DOHH2 (cell line): ENCODE data around the gene ANKRD23.
A peak's percentile ranks its signal among the peaks of the same experiment; 100 is the strongest.

Experiments used
- H3F3A ChIP-seq: fragments of 200-600 bp; sonication (generic), shearing (Covaris generic); 2 replicates; pipeline ENCODE4 v1.6.0; 2016; ENCODE audit warnings: antibody characterized with exemption, mild to moderate bottlenecking; ENCODE audit not compliant: control insufficient read depth, insufficient read depth
- H3K27ac ChIP-seq: fragments of 200-600 bp; sonication (generic); 2 replicates; pipeline ENCODE4 v1.5.1; 2014; ENCODE audit warnings: low read depth, mild to moderate bottlenecking, low read length, moderate library complexity
- H3K27me3 ChIP-seq: fragments of 200-600 bp; sonication (generic); 2 replicates; pipeline ENCODE4 v1.6.1; 2014; ENCODE audit warnings: mild to moderate bottlenecking, low read length, mixed read lengths; ENCODE audit not compliant: control insufficient read depth
- H3K36me3 ChIP-seq: fragments of 200-600 bp; sonication (generic); 2 replicates; pipeline ENCODE4 v1.6.1; 2014; ENCODE audit warnings: mild to moderate bottlenecking, low read length, moderate library complexity, mixed read lengths; ENCODE audit not compliant: control insufficient read depth
- H3K4me1 ChIP-seq: fragments of 200-600 bp; sonication (generic); 2 replicates; pipeline ENCODE4 v1.6.1; 2014; ENCODE audit warnings: mild to moderate bottlenecking, low read length, mixed read lengths; ENCODE audit not compliant: control insufficient read depth
- H3K4me2 ChIP-seq: fragments of 200-600 bp; sonication (generic); 2 replicates; pipeline ENCODE4 v1.6.0; 2014; ENCODE audit warnings: mild to moderate bottlenecking, low read length, moderate library complexity
- H3K4me3 ChIP-seq: fragments of 200-600 bp; sonication (generic); 2 replicates; pipeline ENCODE4 v1.5.1; 2014; ENCODE audit warnings: mild to moderate bottlenecking, low read length, mixed read lengths
- H3K79me2 ChIP-seq: fragments of 200-600 bp; sonication (generic); 2 replicates; pipeline ENCODE4 v1.6.1; 2014; ENCODE audit warnings: mild to moderate bottlenecking, low read length, mixed read lengths; ENCODE audit not compliant: control insufficient read depth
- H3K9me2 ChIP-seq: fragments of 200-600 bp; sonication (generic); replicated peaks from 2 replicates; pipeline ENCODE4 v1.6.1; 2014; ENCODE audit warnings: mild to moderate bottlenecking, low read length, mixed read lengths; ENCODE audit not compliant: control insufficient read depth
- H3K9me3 ChIP-seq: fragments of 200-600 bp; sonication (generic); 2 replicates; pipeline ENCODE4 v1.6.1; 2014; ENCODE audit warnings: antibody characterized with exemption, low read length, mixed read lengths; ENCODE audit not compliant: control insufficient read depth, insufficient read depth
- H4K20me1 ChIP-seq: fragments of 200-600 bp; sonication (generic); 2 replicates; pipeline ENCODE4 v1.6.0; 2014; ENCODE audit warnings: low read depth, mild to moderate bottlenecking, antibody characterized with exemption, low read length, moderate library complexity; ENCODE audit not compliant: control insufficient read depth, insufficient read depth
- EZH2phosphoT487 ChIP-seq: fragments of 200-600 bp; sonication (generic); IDR thresholded peaks from 2 replicates; pipeline ENCODE4 v1.6.1; 2017; ENCODE audit warnings: borderline replicate concordance, mild to moderate bottlenecking, antibody characterized with exemption, low read length, moderate library complexity, mixed read lengths
- TF ChIP-seq, protein P1 (sequence below): fragments of 200-600 bp; sonication (generic); IDR thresholded peaks from one replicate; pipeline ENCODE4 v1.5.1; 2014; ENCODE audit warnings: antibody characterized with exemption, mild to moderate bottlenecking, low read depth, low read length; ENCODE audit not compliant: poor library complexity, severe bottlenecking

Gene ANKRD23

GRCh38 chr2:96819876-96820511 is 23.8 kb downstream of the ANKRD23 start:
- peak overlapping the region; percentile 92; the same call in 1 of the 2 replicates for H3K4me2 ChIP-seq
- peaks cover 58% of the 10 kb centered on the region for H3K36me3 ChIP-seq
- no peak overlapping the region for H3K27ac ChIP-seq
- no peaks in the 10 kb centered on the region for H3K27me3 ChIP-seq
- H3K9me2 ChIP-seq: no peaks in the 10 kb centered on the region
- no peaks in the 10 kb centered on the region for H3K9me3 ChIP-seq
- H3F3A ChIP-seq: no peaks in the 10 kb centered on the region
- TF ChIP-seq, protein P1, sequence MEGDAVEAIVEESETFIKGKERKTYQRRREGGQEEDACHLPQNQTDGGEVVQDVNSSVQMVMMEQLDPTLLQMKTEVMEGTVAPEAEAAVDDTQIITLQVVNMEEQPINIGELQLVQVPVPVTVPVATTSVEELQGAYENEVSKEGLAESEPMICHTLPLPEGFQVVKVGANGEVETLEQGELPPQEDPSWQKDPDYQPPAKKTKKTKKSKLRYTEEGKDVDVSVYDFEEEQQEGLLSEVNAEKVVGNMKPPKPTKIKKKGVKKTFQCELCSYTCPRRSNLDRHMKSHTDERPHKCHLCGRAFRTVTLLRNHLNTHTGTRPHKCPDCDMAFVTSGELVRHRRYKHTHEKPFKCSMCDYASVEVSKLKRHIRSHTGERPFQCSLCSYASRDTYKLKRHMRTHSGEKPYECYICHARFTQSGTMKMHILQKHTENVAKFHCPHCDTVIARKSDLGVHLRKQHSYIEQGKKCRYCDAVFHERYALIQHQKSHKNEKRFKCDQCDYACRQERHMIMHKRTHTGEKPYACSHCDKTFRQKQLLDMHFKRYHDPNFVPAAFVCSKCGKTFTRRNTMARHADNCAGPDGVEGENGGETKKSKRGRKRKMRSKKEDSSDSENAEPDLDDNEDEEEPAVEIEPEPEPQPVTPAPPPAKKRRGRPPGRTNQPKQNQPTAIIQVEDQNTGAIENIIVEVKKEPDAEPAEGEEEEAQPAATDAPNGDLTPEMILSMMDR: no peak
- no peak for TF ChIP-seq EZH2phosphoT487
- H3K4me1 ChIP-seq: peaks cover 44% of the 10 kb centered on the region
- H4K20me1 ChIP-seq: peaks cover 28% of the 10 kb centered on the region
- H3K79me2 ChIP-seq: peaks cover 83% of the 10 kb centered on the region
- 0 out of 2 replicates have a peak overlapping the region, but pooled peaks have one; percentile 6 for H3K4me3 ChIP-seq

DNA sequence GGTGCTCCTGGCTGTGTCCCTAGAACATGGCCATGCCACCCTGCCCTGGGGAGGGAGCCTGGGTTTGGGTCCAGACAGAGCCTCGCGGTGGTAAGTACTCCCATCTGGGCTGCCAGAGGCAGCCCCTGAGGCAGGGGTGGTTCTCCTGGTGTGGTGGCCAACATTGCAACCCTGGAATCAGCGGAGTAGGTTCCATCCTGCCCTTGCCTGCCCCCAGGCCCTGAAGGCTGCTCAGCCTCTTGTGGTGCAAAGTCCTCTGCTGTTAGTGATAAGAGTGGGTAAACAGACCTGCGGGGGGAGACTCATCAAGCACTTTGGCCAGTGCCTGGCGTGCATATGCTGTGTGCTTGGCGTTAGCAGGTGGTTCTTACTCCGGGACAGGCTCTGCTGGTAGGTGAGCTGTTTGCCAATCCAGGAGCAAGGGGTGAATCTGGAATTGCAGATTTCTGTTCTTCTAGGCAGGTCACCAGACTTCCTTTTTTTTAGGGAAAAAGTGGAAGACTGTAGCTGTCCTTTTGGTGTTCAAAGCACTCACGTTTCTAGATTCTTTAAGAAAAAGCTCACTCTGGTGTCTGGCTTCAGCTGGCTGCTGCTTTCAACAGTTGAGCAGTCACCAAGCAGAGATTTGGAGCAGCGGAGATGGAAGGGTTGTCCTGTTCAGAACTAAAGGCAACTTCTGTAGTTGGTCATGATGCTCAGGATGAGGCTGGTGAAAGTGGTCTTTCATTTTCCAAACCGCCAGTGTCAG is 24.5 kb downstream of the ANKRD23 start:
- H3K27ac ChIP-seq: no peak overlapping the region
- peaks cover 46% of the 10 kb centered on the region for H3K4me1 ChIP-seq
- H4K20me1 ChIP-seq: peaks cover 28% of the 10 kb centered on the region
- no peaks in the 10 kb centered on the region for H3K27me3 ChIP-seq
- H3K79me2 ChIP-seq: peaks cover 76% of the 10 kb centered on the region
- TF ChIP-seq, protein P1: no peak
- TF ChIP-seq EZH2phosphoT487: no peak
- H3K9me2 ChIP-seq: no peaks in the 10 kb centered on the region
- H3K9me3 ChIP-seq: no peaks in the 10 kb centered on the region
- peak overlapping the region; percentile 92 for H3K4me2 ChIP-seq
- H3K4me3 ChIP-seq: no peak overlapping the region
- H3F3A ChIP-seq: no peaks in the 10 kb centered on the region
- H3K36me3 ChIP-seq: peaks cover 56% of the 10 kb centered on the region

DNA sequence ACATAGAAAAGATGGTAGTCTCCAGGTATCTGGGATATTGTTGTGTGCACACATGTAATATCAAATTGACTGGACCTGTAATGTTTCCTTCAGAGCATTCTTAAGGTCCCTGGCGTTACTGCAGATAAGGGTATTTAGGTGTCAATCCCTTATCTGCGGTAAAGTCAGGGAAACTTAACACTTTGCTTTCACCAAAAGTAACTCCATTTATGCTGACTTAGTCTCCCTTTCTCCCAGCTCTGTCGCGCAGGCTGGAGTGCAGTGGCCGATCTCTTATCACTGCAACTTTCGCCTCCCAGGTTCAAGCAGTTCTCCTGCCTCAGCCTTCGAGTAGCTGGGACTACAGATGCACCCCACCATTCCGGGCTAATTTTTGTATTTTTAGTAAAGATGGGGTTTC is 25.9 kb downstream of the ANKRD23 start:
- TF ChIP-seq, protein P1: no peak
- no peak for TF ChIP-seq EZH2phosphoT487
- H3K4me2 ChIP-seq: peak overlapping the region; percentile 92
- H3K4me3 ChIP-seq: peak overlapping the region; percentile 82
- H3K27ac ChIP-seq: no peak overlapping the region
- H3K27me3 ChIP-seq: no peaks in the 10 kb centered on the region
- H3K36me3 ChIP-seq: peaks cover 48% of the 10 kb centered on the region
- H3K9me2 ChIP-seq: no peaks in the 10 kb centered on the region
- no peaks in the 10 kb centered on the region for H3K9me3 ChIP-seq
- H3K4me1 ChIP-seq: peaks cover 47% of the 10 kb centered on the region
- H4K20me1 ChIP-seq: peaks cover 26% of the 10 kb centered on the region
- no peaks in the 10 kb centered on the region for H3F3A ChIP-seq
- peaks cover 63% of the 10 kb centered on the region for H3K79me2 ChIP-seq
